HepG2 (cell line): ENCODE data around the gene PLXNC1. TPM values are rescaled to one million over a fixed set of nuclear protein-coding genes. Genes with fewer than 3 reads are reported as not detected.
A peak's percentile ranks its signal among the peaks of the same experiment; 100 is the strongest.

Source experiments
- BHLHE40 ChIP-seq: IDR thresholded peaks from 2 replicates; pipeline ENCODE4 v1.6.1; 2011; ENCODE audit warnings: low read length, improper control_type of control experiment
- CREM ChIP-seq, 2 experiments: sonication (generic) in 1 of 2; formaldehyde crosslinking in 1 of 2; IDR thresholded peaks; 2 replicates each; pipeline versions ENCODE4 v1.4.0 to v1.6.1; 2016 to 2020; ENCODE audit warnings: antibody characterized with exemption in 1 of 2, mild to moderate bottlenecking in 1 of 2, missing genetic modification reagents in 1 of 2
- DMAP1 ChIP-seq: IDR thresholded peaks from 2 replicates; pipeline ENCODE4 v1.6.1; 2016
- HDAC6 ChIP-seq: fragments of 200-600 bp; sonication (generic); IDR thresholded peaks from 2 replicates; pipeline ENCODE4 v1.7.0; 2017; ENCODE audit warnings: mild to moderate bottlenecking, antibody characterized with exemption, low read length, low read depth
- KLF9 ChIP-seq: IDR thresholded peaks from 2 replicates; pipeline ENCODE4 v1.6.1; 2016; ENCODE audit warnings: low read depth
- NFATC3 ChIP-seq: sonication (generic); formaldehyde crosslinking; IDR thresholded peaks from 2 replicates; pipeline ENCODE4 v1.5.1; 2020; ENCODE audit warnings: mild to moderate bottlenecking, missing genetic modification reagents
- ZBED4 ChIP-seq: sonication (generic); formaldehyde crosslinking; IDR thresholded peaks from 2 replicates; pipeline ENCODE4 v1.4.0; 2020; ENCODE audit warnings: missing genetic modification reagents, borderline replicate concordance
- ZNF124 ChIP-seq: sonication (generic); formaldehyde crosslinking; IDR thresholded peaks from 2 replicates; pipeline ENCODE4 v1.4.0; 2020; ENCODE audit warnings: missing genetic modification reagents
- polyA plus RNA-seq, 8 experiments: library from polyadenylated mRNA; depleted of rRNA in 3 of 8; stranded (reverse) in 7 of 8; unstranded in 1 of 8; fragments of >200 nt; fragmentation: Illumina TruSeq in 4 of 8; extraction: Trizol in 4 of 8; gene quantifications; 2 replicates each; pipeline versions ENCODE4 v1.2.1 to v1.2.3, GENCODE V29; 2011 to 2016; ENCODE audit warnings: low read depth in 4 of 8, missing spikeins in 1 of 8, mixed read lengths in 1 of 8; ENCODE audit not compliant: insufficient read depth in 1 of 8
- total RNA-seq, 5 experiments: library from RNA; depleted of rRNA; stranded (reverse); fragments of >200 nt; fragmentation: Illumina TruSeq; extraction: Trizol; gene quantifications; 2 replicates each; pipeline ENCODE4 v1.2.3, GENCODE V29; 2016; ENCODE audit warnings: low read depth in 1 of 5
- TF ChIP-seq, protein P1 (sequence below): IDR thresholded peaks from 2 replicates; pipeline ENCODE4 v1.6.1; 2016; ENCODE audit warnings: low read depth, borderline replicate concordance
- TF ChIP-seq, protein P2 (sequence below): sonication (generic); formaldehyde crosslinking; IDR thresholded peaks from 2 replicates; pipeline ENCODE4 v1.8.1; 2023; ENCODE audit warnings: mild to moderate bottlenecking, moderate library complexity, missing genetic modification reagents

PLXNC1 gene
- total and polyA plus RNA-seq, 2 of the 13 experiments (the other 11 are each of a cell fraction or from before 2014, with no cell fraction given) = 6.6 to 11.2 TPM

- TF ChIP-seq, protein P1, sequence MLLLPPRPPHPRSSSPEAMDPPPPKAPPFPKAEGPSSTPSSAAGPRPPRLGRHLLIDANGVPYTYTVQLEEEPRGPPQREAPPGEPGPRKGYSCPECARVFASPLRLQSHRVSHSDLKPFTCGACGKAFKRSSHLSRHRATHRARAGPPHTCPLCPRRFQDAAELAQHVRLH (CRISPR knock-in tag) = no peak
- no peak for TF ChIP-seq CREM (IDR thresholded peaks at IDR 0.05)
- no peak for TF ChIP-seq CREM (CRISPR knock-in tag; IDR thresholded peaks at IDR 0.05)
- no peak for TF ChIP-seq NFATC3 (CRISPR knock-in tag)
- no peak for TF ChIP-seq BHLHE40
- TF ChIP-seq, protein P2, sequence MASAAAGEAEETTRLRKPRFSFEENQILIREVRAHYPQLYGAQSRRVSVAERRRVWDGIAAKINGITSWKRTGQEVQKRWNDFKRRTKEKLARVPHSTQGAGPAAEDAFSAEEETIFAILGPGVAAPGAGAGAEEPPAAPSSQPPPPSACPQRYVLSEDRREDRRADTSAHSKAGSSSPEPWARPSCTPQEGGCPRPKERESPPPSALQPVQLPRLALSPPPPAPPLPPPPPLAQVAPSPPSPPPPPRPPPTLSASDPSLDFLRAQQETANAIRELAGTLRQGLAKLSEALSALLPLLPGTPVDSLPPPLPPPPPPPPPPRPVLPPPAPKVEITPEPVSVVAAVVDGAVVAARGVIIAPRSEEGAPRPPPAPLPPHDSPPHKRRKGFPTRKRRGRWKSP = peak; percentile 78; the same call in 1 of the 2 replicates
- no peak for TF ChIP-seq HDAC6
- no peak for TF ChIP-seq KLF9 (CRISPR knock-in tag)
- no peak for TF ChIP-seq ZBED4 (CRISPR knock-in tag)
- 0 out of 2 replicates have a peak, but pooled peaks have one; percentile 34 for TF ChIP-seq DMAP1 (CRISPR knock-in tag)
- no peak for TF ChIP-seq ZNF124 (CRISPR knock-in tag)
Measured at GRCh38 chr12:94147991-94148738, at the start of gene PLXNC1 (continued).
